IgD-negative memory B cell (primary cell): ENCODE results near the gene TENT4B. TPM values are rescaled to one million over a fixed set of nuclear protein-coding genes. Genes with fewer than 3 reads are reported as not detected.
"Not testable (repeated sequence)": the region's sequence is repeated elsewhere in the genome, so short reads cannot be mapped to it uniquely, and the experiment has no call there.

Experiments used
- H3K27ac Mint-ChIP-seq, 3 donors: one replicate each; pipeline ENCODE4 v1.8.0; 2020 to 2022; ENCODE audit warnings: mild to moderate bottlenecking in 3 of 3, mixed read lengths in 3 of 3, moderate library complexity in 1 of 3
- H3K27me3 Mint-ChIP-seq: one replicate; pipeline ENCODE4 v1.8.0; 2021; ENCODE audit warnings: mixed read lengths
- H3K36me3 Mint-ChIP-seq: one replicate; pipeline ENCODE4 v1.8.0; 2020; ENCODE audit warnings: mild to moderate bottlenecking, mixed read lengths
- H3K4me1 Mint-ChIP-seq, 3 donors: one replicate each; pipeline ENCODE4 v1.8.0; 2020 to 2022; ENCODE audit warnings: mixed read lengths in 3 of 3, mild to moderate bottlenecking in 1 of 3
- H3K4me3 Mint-ChIP-seq, 4 donors: one replicate each; pipeline ENCODE4 v1.8.0; 2020 to 2022; ENCODE audit warnings: mild to moderate bottlenecking in 4 of 4, mixed read lengths in 4 of 4, moderate library complexity in 3 of 4
- H3K9me3 Mint-ChIP-seq, 3 donors: one replicate each; pipeline ENCODE4 v1.8.0; 2020 to 2021; ENCODE audit warnings: mixed read lengths in 3 of 3, mild to moderate bottlenecking in 1 of 3
- polyA plus RNA-seq: library from polyadenylated mRNA; unstranded; fragments of 300-500 nt; fragmentation: Illumina TruSeq; gene quantifications from one replicate; pipeline ENCODE4 v1.2.3, GENCODE V29; 2021

TENT4B gene
- polyA plus RNA-seq, 1 donor from 2014 or later, result 3.4 TPM

DNA sequence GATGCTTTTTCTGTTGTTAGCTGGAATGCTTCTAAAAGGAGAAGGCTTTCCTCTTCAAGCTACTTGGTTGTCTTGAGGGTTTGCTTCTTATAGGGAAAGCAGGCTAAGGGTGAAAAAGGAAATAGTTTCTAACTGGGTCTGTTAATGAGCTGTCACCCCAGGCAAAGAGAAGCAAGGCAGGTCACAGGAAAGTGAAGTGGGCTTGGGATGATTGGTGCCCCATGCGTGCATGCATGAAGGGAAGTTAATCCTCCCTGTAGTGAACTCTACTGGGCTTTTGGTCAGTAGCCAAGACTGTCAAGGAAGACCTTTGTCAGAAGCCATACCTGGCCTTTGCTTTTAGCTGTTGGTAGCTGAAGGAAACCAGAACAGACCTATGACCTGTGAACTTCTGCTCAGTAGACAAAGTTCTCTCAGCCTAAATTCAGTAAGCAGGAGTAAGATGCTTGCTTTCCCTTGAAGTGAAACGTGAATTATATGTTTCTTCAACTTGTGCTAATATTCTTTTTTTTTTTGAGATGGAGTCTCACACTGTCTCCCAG, 16.5 kb downstream of the TENT4B start:
- peak overlapping the region in 1 of 3 donors; percentile 9 for H3K27ac Mint-ChIP-seq
- peaks cover 18 to 35% (median 25%) of the 10 kb centered on the region in 3 donors for H3K4me1 Mint-ChIP-seq
- H3K27me3 Mint-ChIP-seq, result no peaks in the 10 kb centered on the region
- H3K9me3 Mint-ChIP-seq, result no peaks in the 10 kb centered on the region
- H3K36me3 Mint-ChIP-seq, result peaks cover 8% of the 10 kb centered on the region
- H3K4me3 Mint-ChIP-seq, result no peak overlapping the region

DNA sequence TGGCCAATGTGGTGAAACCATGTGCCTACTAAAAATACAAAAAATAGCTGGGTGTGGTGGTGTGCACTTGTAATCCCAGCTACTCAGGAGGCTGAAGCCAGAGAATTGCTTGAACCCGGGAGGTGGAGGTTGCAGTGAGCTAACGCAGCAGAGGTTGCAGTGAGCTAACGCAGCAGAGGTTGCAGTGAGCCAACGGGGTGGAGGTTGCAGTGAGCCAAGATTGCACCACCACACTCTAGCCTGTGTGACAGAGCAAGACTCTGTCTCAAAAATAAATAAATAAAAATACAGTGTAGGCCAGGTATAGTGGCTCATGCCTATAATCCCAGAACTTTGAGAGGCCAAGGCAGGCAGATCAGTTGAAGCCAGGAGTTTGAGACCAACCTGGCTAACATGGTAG, 18.7 kb downstream of the TENT4B start:
- H3K36me3 Mint-ChIP-seq, H3K27me3 Mint-ChIP-seq, H3K27ac Mint-ChIP-seq, H3K9me3 Mint-ChIP-seq: not testable (repeated sequence)
- peak overlapping the region in 1 of 4 donors; percentile 12 for H3K4me3 Mint-ChIP-seq
- H3K4me1 Mint-ChIP-seq, result peaks cover 19 to 33% (median 29%) of the 10 kb centered on the region in 3 donors

DNA sequence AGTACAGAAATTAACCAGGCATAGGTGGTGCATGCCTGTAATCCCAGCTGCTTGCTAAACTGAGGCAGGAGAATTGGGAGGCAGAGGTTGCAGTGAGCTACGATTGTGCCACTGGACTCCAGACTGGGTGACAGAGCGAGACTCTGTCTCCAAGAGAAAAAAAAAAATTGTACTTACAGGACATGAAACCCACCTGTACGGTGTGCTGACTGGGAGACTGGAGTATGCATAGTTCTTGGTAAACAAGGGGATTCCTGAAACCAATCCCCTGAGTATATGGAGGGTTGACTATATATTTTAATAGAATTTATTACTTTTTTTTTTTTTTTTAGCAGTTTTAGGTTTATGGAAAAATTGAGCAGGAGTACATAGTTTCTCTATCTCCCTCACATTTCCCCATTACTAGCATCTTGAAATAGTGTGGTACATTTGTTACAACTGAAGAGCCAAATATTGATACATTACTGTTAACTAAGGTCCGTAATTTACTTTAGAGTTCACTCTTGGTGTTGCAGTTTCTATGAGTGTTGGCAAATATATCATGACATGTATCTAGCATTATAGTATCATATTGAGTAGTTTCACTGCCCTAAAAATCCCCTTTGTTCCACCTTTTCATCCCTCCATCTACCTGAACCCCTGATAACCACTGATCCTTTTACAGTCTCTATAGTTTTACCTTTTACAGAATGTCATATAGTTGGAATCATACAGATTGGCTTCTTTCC, 19.3 kb downstream of the TENT4B start:
- H3K9me3 Mint-ChIP-seq, result no peaks in the 10 kb centered on the region
- peaks cover 11% of the 10 kb centered on the region for H3K36me3 Mint-ChIP-seq
- H3K4me3 Mint-ChIP-seq, result no peak overlapping the region
- H3K27ac Mint-ChIP-seq, result peak overlapping the region in 1 of 3 donors; percentile 0
- peaks cover 18 to 30% (median 29%) of the 10 kb centered on the region in 3 donors for H3K4me1 Mint-ChIP-seq
- H3K27me3 Mint-ChIP-seq, result no peaks in the 10 kb centered on the region

DNA sequence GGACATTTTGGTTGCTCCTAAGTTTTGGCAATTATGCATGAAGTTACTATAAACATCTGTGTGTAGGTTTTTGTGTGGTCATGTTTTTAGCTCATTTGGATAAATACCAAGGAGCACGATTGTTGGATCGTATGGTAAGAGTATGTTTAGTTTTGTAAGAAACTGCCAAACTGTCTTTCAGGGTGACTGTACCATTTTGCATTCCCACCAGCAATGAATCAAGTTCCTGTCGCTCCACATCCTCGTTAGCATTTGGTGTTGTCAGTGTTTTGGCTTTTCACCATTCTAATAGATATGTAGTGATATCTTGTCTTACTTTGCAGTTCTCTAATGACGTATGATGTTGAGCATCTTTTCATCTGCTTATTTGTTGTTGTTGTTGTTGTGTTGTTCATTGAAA, 20.2 kb downstream of the TENT4B start:
- peaks cover 14 to 31% (median 28%) of the 10 kb centered on the region in 3 donors for H3K4me1 Mint-ChIP-seq
- no peaks in the 10 kb centered on the region for H3K27me3 Mint-ChIP-seq
- no peak overlapping the region for H3K4me3 Mint-ChIP-seq
- H3K9me3 Mint-ChIP-seq, result no peaks in the 10 kb centered on the region
- peaks cover 9% of the 10 kb centered on the region for H3K36me3 Mint-ChIP-seq
- no peak overlapping the region for H3K27ac Mint-ChIP-seq

DNA sequence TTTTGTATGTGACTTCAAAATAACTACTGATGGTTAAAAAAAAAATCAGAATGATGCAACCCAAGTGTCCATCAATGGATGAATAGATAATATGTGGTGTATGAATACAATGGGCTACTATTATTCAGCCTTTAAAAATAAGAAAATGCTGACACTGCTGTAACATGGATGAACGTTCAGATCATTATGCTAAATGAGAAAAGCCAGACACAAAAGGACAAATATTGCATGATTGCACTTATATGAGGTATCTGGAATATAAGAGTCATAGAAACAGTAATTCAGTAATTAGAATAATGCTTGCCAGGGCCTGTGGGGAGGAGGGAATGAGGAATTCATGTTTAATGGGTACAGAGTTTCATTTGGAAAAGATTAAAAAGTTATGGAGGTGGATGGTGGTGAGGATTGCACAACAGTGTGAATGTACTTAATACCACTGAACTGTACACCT, 25.4 kb downstream of the TENT4B start:
- H3K9me3 Mint-ChIP-seq, result no peaks in the 10 kb centered on the region
- H3K27ac Mint-ChIP-seq, result no peak overlapping the region
- H3K4me3 Mint-ChIP-seq, result no peak overlapping the region

DNA sequence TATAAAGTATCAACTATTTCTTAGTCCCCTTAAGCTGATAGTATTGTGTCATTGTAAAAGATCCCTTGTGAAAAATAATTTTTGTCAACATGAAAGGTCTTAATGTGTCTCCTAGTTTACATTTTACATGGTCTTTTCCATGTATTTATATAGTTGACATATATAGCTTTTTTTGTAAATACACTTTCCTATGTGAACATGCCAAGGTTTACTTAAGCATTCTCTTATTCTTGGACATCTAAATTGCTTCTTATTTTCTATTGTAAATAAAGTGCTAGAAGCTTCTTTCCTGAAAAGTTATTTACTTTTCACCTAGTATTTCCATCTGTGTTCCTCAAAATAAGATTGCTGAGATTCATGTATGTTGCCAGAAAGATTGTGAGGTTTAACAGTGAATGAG, 29.3 kb downstream of the TENT4B start:
- peak overlapping the region in 1 of 3 donors; percentile 77 for H3K27ac Mint-ChIP-seq

More for the DNA sequence above, 25.4 kb downstream of the TENT4B start:
- peaks cover 19 to 25% (median 24%) of the 10 kb centered on the region in 3 donors for H3K4me1 Mint-ChIP-seq
- H3K36me3 Mint-ChIP-seq, result peaks cover 3% of the 10 kb centered on the region
- H3K27me3 Mint-ChIP-seq, result no peaks in the 10 kb centered on the region

DNA sequence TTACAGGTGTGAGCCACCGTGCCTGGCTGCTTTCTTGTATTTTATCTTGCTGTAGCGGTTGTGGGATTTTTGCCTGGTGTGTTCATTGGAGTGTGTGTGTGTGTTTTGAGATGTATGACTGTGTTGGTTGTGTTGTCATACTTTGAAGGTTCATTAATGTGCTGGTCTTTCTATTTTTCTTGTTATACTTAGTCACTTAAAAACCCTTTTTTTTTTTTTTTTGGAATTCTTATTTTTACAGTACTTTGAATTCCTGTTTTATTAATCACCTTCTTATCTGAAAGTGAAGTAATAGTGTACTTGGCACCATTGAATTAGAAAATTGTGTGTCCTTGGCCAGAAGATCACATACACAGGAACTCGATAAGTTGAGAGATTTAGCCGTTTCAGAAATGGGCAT, 30.2 kb downstream of the TENT4B start:
- Mint-ChIP-seq H3K9me3 (no peaks in the 10 kb centered on the region), H3K27me3 (no peaks in the 10 kb centered on the region), H3K27ac (no peak overlapping the region), H3K4me1 (peaks cover 25 to 28% (median 26%) of the 10 kb centered on the region in 3 donors), H3K4me3 (no peak overlapping the region), H3K36me3 (peaks cover 2% of the 10 kb centered on the region)

More for the DNA sequence above, 29.3 kb downstream of the TENT4B start:
- Mint-ChIP-seq H3K4me1 (peaks cover 25 to 30% (median 26%) of the 10 kb centered on the region in 3 donors), H3K9me3 (no peaks in the 10 kb centered on the region), H3K4me3 (no peak overlapping the region), H3K36me3 (peaks cover 2% of the 10 kb centered on the region), H3K27me3 (no peaks in the 10 kb centered on the region)

DNA sequence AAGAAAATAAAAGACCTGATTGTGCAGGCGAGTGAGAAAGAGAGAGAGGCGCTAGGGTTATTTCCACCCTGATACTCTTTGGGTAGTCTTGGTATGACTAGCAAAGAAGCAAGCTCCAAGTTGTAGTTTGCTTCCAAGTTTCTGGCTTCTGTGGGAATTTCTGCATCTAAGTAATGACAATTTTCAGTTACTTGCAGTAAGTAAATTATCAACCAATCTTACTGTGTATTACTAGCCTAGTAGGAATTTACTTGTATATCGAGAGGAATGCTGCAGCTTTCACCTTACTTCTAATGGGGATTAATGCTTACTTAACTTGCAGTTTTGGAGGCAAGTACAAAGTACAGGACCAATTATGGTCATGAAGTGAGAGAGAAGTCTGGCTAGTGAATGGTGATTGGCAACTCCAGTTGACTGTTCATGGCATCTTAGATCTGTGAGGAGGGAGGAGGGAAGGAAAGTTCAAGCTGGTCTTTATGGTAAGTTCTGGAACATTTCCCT, 31.9 kb downstream of the TENT4B start:
- peak overlapping the region in 1 of 4 donors; percentile 24 for H3K4me3 Mint-ChIP-seq
- no peak overlapping the region for H3K27ac Mint-ChIP-seq

DNA sequence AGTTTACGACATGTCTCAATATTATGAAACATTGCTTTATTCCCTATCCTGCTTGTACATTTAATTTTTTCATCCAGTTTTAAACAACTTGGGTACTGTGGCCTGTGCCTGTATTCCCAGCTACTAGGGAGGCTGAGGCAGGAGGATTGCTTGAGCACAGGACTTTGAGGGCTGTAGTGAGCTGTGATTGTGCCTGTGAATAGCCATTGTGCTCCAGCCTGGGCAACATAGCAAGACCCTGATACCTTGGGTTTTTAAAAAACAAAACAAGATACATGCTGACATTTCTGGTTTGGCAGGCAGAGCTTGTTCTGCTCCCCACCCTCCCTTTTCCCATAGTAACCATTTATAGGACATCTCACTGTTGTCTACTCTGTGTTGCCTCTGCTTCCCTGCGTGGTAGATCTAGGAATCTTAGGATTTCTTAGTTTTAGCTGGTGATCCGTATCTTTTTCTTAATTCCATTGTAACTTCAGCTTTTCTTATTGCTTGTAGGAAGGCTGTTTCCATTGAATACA, 35.6 kb downstream of the TENT4B start:
- Mint-ChIP-seq H3K4me1 (peaks cover 24 to 35% (median 32%) of the 10 kb centered on the region in 3 donors), H3K27me3 (no peaks in the 10 kb centered on the region), H3K4me3 (no peak overlapping the region), H3K27ac (peak overlapping the region in 1 of 3 donors; percentile 7), H3K9me3 (no peaks in the 10 kb centered on the region), H3K36me3 (peaks cover 2% of the 10 kb centered on the region)

More for the DNA sequence above, 31.9 kb downstream of the TENT4B start:
- Mint-ChIP-seq H3K4me1 (peaks cover 16 to 31% (median 28%) of the 10 kb centered on the region in 3 donors), H3K9me3 (no peaks in the 10 kb centered on the region), H3K27me3 (no peaks in the 10 kb centered on the region), H3K36me3 (peaks cover 2% of the 10 kb centered on the region)

DNA sequence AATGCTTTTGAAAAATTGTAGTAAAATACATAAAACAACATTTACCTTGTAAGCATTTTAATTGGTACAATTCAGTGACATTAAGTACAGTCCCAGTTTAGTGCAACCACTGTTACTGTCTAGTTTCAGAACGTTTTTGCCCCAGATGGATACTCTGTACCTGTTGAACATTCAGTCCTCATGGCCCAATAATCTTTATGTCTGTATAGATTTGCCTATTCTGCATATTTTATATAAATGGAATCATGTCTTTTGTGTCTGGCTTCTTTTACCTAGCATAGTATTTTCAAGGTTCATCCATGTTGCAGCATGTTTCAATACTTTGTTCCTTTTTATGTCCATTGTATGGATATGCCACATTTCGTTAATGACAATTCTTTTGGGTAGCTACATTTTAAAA, 37.2 kb downstream of the TENT4B start:
- Mint-ChIP-seq H3K36me3 (peaks cover 2% of the 10 kb centered on the region), H3K4me3 (no peak overlapping the region), H3K27ac (no peak overlapping the region), H3K9me3 (no peaks in the 10 kb centered on the region), H3K4me1 (peaks cover 36 to 38% (median 38%) of the 10 kb centered on the region in 3 donors), H3K27me3 (no peaks in the 10 kb centered on the region)

DNA sequence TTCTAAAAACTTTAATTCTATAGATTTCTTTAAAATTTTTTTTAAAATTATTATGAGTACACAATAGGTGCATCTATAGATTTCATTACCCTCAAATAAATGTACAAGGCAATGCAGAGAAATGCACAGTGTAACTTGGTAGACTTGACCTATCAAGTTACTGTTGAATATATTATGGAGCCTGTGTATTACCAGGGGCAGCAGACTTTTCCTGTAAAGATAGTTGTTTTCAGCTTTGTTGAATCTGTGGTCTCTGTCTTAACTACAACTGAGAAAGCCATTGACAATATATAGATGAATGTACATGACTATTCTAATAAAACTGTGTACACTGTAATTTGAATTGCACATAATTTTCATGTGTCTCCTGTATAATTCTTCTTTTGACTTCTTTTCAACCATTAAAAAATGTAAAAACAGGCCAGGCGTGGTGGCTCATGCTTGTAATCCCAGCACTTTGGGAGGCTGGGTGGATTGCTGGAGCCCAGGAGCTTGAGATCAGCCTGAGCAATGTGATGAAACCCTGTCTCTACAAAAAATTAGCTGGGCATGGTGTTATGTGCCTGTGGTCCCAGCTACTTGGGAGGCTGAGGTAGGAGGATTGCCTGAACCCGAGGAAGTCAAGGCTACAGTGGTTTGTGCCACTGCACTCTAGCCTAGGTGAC, 39.4 kb downstream of the TENT4B start:
- Mint-ChIP-seq H3K27ac (no peak overlapping the region), H3K27me3 (no peaks in the 10 kb centered on the region), H3K9me3 (no peaks in the 10 kb centered on the region), H3K4me1 (peaks cover 44 to 47% (median 46%) of the 10 kb centered on the region in 3 donors), H3K36me3 (no peaks in the 10 kb centered on the region), H3K4me3 (no peak overlapping the region)

DNA sequence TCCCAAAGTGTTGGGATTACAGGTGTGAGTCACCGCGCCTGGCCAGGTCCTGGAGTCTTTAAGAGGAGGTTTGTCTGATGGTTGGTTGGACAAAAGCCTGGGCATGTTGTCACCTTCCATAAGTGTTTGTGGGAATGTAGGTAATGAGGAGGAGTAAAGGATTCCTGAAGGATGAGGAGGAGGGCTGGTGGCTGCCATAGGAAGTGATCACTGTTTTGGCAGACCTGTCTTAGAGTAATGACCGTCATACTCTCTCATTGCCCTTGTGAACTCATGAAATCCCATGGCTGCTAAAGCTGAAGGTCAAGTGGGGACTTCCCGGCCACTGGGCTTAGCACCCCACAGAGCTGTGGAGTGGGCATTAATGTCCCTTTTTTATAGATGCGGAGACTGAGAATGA, 40.5 kb downstream of the TENT4B start:
- Mint-ChIP-seq H3K36me3 (no peaks in the 10 kb centered on the region), H3K9me3 (no peaks in the 10 kb centered on the region), H3K27ac (peak overlapping the region in 2 of 3 donors; percentile 46 to 95), H3K27me3 (no peaks in the 10 kb centered on the region), H3K4me3 (peak overlapping the region in 1 of 4 donors; percentile 61), H3K4me1 (peaks cover 42 to 51% (median 49%) of the 10 kb centered on the region in 3 donors)

DNA sequence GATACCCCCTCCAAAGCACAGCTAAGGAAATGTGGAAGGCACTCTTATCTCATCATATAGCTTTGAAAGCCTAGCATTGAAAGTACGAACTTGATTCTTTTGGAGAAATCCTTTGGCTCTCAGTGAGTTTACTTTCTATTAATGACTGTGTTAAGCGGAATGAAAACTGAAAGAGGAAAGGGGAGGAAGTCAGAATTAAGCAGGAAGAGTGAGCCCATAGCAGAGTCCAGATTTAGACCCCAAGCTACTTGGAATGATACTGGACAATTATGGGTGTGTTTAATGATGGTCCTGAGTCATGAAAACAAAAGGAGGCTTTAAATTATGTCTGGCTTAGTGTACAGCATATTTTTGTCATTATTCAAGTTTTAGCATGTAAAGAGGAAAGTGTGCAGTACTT, 42.2 kb downstream of the TENT4B start:
- no peaks in the 10 kb centered on the region for H3K36me3 Mint-ChIP-seq
- H3K9me3 Mint-ChIP-seq, result no peaks in the 10 kb centered on the region
- H3K4me1 Mint-ChIP-seq, result peaks cover 44 to 57% (median 52%) of the 10 kb centered on the region in 3 donors
- peak overlapping the region in 2 of 3 donors; percentile 32 to 80 for H3K27ac Mint-ChIP-seq
- H3K27me3 Mint-ChIP-seq, result no peaks in the 10 kb centered on the region
- peak overlapping the region in 2 of 4 donors; percentile 23 to 81 for H3K4me3 Mint-ChIP-seq

DNA sequence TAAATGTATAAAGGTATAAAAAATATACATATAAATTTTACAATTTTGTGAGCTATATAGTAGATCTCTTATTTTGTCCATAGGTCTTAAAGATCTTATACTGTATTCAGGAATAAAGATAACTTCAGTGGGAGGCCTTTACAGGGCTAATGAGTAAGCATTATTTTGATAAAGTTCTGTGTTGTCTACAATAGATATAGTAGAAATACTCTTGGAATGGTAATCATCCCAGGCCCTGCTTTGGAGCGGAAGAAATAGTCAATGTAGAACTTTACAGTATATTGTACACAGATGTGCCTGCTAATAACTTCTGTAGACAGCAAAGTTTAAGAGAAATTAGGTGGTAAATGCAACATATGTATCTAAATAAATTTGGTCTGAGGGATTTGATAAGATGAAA, 42.6 kb downstream of the TENT4B start:
- H3K4me1 Mint-ChIP-seq, result peaks cover 48 to 53% (median 51%) of the 10 kb centered on the region in 3 donors
- no peak overlapping the region for H3K27ac Mint-ChIP-seq
- H3K36me3 Mint-ChIP-seq, result no peaks in the 10 kb centered on the region
- no peaks in the 10 kb centered on the region for H3K27me3 Mint-ChIP-seq
- peak overlapping the region in 1 of 4 donors; percentile 23 for H3K4me3 Mint-ChIP-seq
- no peaks in the 10 kb centered on the region for H3K9me3 Mint-ChIP-seq

DNA sequence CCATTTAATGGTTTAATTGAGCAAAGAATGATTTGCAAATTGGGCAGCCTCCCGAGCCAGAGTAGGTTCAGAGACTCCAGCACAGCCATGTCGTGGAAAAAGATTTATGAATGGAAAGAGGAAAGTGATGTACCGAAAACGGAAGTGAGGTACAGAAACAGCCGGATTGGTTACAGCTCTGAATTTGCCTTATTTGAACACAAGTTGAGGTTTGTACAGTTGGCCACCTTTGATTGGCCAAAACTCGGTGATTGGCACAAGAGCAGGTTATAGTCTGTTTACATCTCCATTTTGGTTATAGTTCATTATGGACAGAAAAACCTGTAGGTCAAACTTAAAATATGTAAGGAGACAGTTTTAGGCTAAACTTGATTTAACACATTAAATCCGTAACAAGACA, 44.5 kb downstream of the TENT4B start:
- peaks cover 50 to 57% (median 51%) of the 10 kb centered on the region in 3 donors for H3K4me1 Mint-ChIP-seq
- H3K4me3 Mint-ChIP-seq, result peak overlapping the region in 1 of 4 donors; percentile 15
- peak overlapping the region in 2 of 3 donors; percentile 50 to 67 for H3K27ac Mint-ChIP-seq

More for the DNA sequence above, 44.5 kb downstream of the TENT4B start:
- no peaks in the 10 kb centered on the region for H3K9me3 Mint-ChIP-seq
- no peaks in the 10 kb centered on the region for H3K27me3 Mint-ChIP-seq
- no peaks in the 10 kb centered on the region for H3K36me3 Mint-ChIP-seq
